Transverse colon (tissue), 4 donors: ENCODE data around the gene ALMS1. TPM values are rescaled to one million over a fixed set of nuclear protein-coding genes. Genes with fewer than 3 reads are reported as not detected.

ENCODE experiments used
- DNase-seq: peaks from one replicate; pipeline ENCODE4 v3.0.0-alpha.2; 2019
- H3K27ac ChIP-seq, 4 donors: fragments of 200-600 bp; sonication (generic); 2 replicates each; pipeline ENCODE4 v1.5.1; 2016 to 2018; ENCODE audit warnings: inconsistent platforms in 4 of 4
- H3K27me3 ChIP-seq: fragments of 200-600 bp; sonication (generic); 2 replicates; pipeline ENCODE4 v1.5.1; 2017; ENCODE audit warnings: inconsistent platforms
- H3K36me3 ChIP-seq, 4 donors: fragments of 200-600 bp; sonication (generic); 2 replicates each; pipeline ENCODE4 v1.5.1; 2017 to 2019; ENCODE audit warnings: inconsistent platforms in 4 of 4
- H3K4me1 ChIP-seq, 4 donors: fragments of 200-600 bp; sonication (generic); 2 replicates each; pipeline ENCODE4 v1.5.1; 2017 to 2020; ENCODE audit warnings: inconsistent platforms in 4 of 4
- H3K4me3 ChIP-seq, 4 donors: fragments of 200-600 bp; sonication (generic); 1 replicate in 1 of 4; 2 replicates in 3 of 4; pipeline versions ENCODE4 v1.5.1 to v1.6.1; 2017 to 2019; ENCODE audit warnings: inconsistent platforms in 4 of 4
- H3K9me3 ChIP-seq, 2 donors: fragments of 200-600 bp; sonication (generic); 2 replicates each; pipeline ENCODE4 v1.5.1; 2017 to 2019; ENCODE audit warnings: inconsistent platforms in 2 of 2
- CTCF ChIP-seq, 5 experiments: fragments of 200-600 bp in 3 of 5; fragments of 450-650 bp in 2 of 5; sonication (generic) in 3 of 5; IDR thresholded peaks; 1 replicate in 2 of 5; 2 replicates in 3 of 5; pipeline ENCODE4 v1.5.1; 2016 to 2017; ENCODE audit warnings: antibody characterized with exemption in 5 of 5, inconsistent platforms in 3 of 5, mild to moderate bottlenecking in 2 of 5, moderate library complexity in 1 of 5
- EP300 ChIP-seq: sonication (generic); formaldehyde crosslinking; IDR thresholded peaks from one replicate; pipeline ENCODE4 v1.6.1; 2017; ENCODE audit warnings: antibody characterized with exemption, low read depth
- POLR2A ChIP-seq: fragments of 450-650 bp; IDR thresholded peaks from one replicate; pipeline ENCODE4 v1.6.1; 2016; ENCODE audit warnings: antibody characterized with exemption, mild to moderate bottlenecking, moderate library complexity
- POLR2AphosphoS5 ChIP-seq, 3 donors: sonication (generic); formaldehyde crosslinking; IDR thresholded peaks; one replicate each; pipeline ENCODE4 v1.6.1; 2016; ENCODE audit warnings: antibody characterized with exemption in 3 of 3
- WGBS, 2 donors: methylation state at CpG; one replicate each; pipeline ENCODE4 v1.1.5; 2018; ENCODE audit warnings: low coverage in 1 of 2; 5-methylcytosine and 5-hydroxymethylcytosine counted together
- in situ Hi-C, 4 donors: fragments of 200-750 bp; cut with MboI; loops; one replicate each; pipeline versions ENCODE4 v1.15.0 to v1.15.1; 2017; ENCODE audit warnings: low sequenced_read_pairs in 3 of 4, low pct_ligation_motif_present in 1 of 4, low pct_unique_long_range_greater_than_20kb in 1 of 4
- intact Hi-C: fragments of 100-400 bp; cut with DNase I; formaldehyde crosslinking; loops from one replicate; pipeline ENCODE4 v1.15.1; 2023; ENCODE audit warnings: low total_unique reads
- total RNA-seq, 4 donors: library from RNA; depleted of rRNA; stranded (reverse); fragments of >200 nt; gene quantifications; one replicate each; pipeline ENCODE4 v1.1.0, GENCODE V29; 2016

Gene ALMS1
- total RNA-seq, 4 donors from 2014 or later: 22.4 to 72.4 (median 29.9) TPM

- in situ Hi-C loops (no loop called here), intact Hi-C loops (loop anchor here (10.0 kb wide), 1 partner anchor 140 kb away; no protein-coding TSS in a partner anchor)
- Histone ChIP-seq H3K4me1 (peaks cover 0 to 18% (median 11%) of the 10 kb centered on the region in 4 donors), H3K4me3 (peak overlapping the region; percentile 67 to 90 (median 80)), H3K9me3 (no peaks in the 10 kb centered on the region), H3K27me3 (peaks cover 3% of the 10 kb centered on the region), H3K36me3 (no peaks in the 10 kb centered on the region), H3K27ac (peak overlapping the region; percentile 89 to 98 (median 94))
- no peak for DNase-seq
- TF ChIP-seq POLR2AphosphoS5 (IDR thresholded peaks at IDR 0.05) (no peak), EP300 (no peak), CTCF (IDR thresholded peaks at IDR 0.05) (no peak), POLR2A (no peak)
- 4% methylated on average over 9 of the region's 9 CpGs; no CpG with 5 or more reads in 1 of the 2 donors for WGBS, 2 donors
Measured at GRCh38 chr2:73385123-73385503, 523 bp upstream of the ALMS1 start.

- peak overlapping the region; percentile 67 to 90 (median 80) for H3K4me3 ChIP-seq
- 0 to 2% methylated on average over 5 to 24 of the region's 24 CpGs for WGBS, 2 donors
- in situ Hi-C loops (no loop called here), intact Hi-C loops (loop anchor here (10.0 kb wide), 1 partner anchor 142 kb away; no protein-coding TSS in a partner anchor)
- DNase-seq: no peak
- no peak for TF ChIP-seq POLR2AphosphoS5 (IDR thresholded peaks at IDR 0.05)
- no peak for TF ChIP-seq POLR2A
- no peak for TF ChIP-seq EP300
- peak in 1 of 5 experiments; percentile 8 for TF ChIP-seq CTCF (IDR thresholded peaks at IDR 0.05)
- no peaks in the 10 kb centered on the region for H3K9me3 ChIP-seq
- no peaks in the 10 kb centered on the region for H3K36me3 ChIP-seq
- H3K4me1 ChIP-seq: peaks cover 0 to 18% (median 11%) of the 10 kb centered on the region in 4 donors
- peak overlapping the region; percentile 89 to 98 (median 94) for H3K27ac ChIP-seq
- H3K27me3 ChIP-seq: no peaks in the 10 kb centered on the region
Measured at GRCh38 chr2:73386342-73386868, 769 bp downstream of the ALMS1 start.

GRCh38 chr2:73386894-73387636, 1.4 kb downstream of the ALMS1 start:
- H3K4me1 ChIP-seq: peaks cover 0 to 18% (median 11%) of the 10 kb centered on the region in 4 donors
- no peaks in the 10 kb centered on the region for H3K36me3 ChIP-seq
- DNase-seq: no peak
- intact Hi-C loops: loop anchor here (10.0 kb wide), 1 partner anchor 142 kb away; no protein-coding TSS in a partner anchor
- in situ Hi-C loops: no loop called here
- H3K27ac ChIP-seq: peak overlapping the region; percentile 89 to 98 (median 94)
- H3K9me3 ChIP-seq: no peaks in the 10 kb centered on the region
- no peak for TF ChIP-seq POLR2A
- no peak for TF ChIP-seq CTCF (IDR thresholded peaks at IDR 0.05)
- TF ChIP-seq EP300: no peak
- TF ChIP-seq POLR2AphosphoS5 (IDR thresholded peaks at IDR 0.05): no peak
- no peaks in the 10 kb centered on the region for H3K27me3 ChIP-seq
- WGBS, 2 donors: 32 to 35% methylated on average over 5 to 6 of the region's 6 CpGs
- peak overlapping the region; percentile 67 to 90 (median 80) for H3K4me3 ChIP-seq

- no peak for DNase-seq
- TF ChIP-seq POLR2AphosphoS5 (IDR thresholded peaks at IDR 0.05) (no peak), CTCF (IDR thresholded peaks at IDR 0.05) (no peak), POLR2A (no peak), EP300 (no peak)
- Histone ChIP-seq H3K27ac (no peak overlapping the region), H3K4me3 (no peak overlapping the region), H3K36me3 (no peaks in the 10 kb centered on the region), H3K9me3 (peaks cover 13 to 26% of the 10 kb centered on the region in 2 donors), H3K4me1 (no peaks in the 10 kb centered on the region), H3K27me3 (no peaks in the 10 kb centered on the region)
- in situ Hi-C loops (no loop called here), intact Hi-C loops (no loop called here)
- 89 to 90% methylated on average over 9 of the region's 9 CpGs for WGBS, 2 donors
Measured at GRCh38 chr2:73402386-73403103, 16.9 kb downstream of the ALMS1 start.
